ENCODE data around the gene VGLL2.

- TF ChIP-seq POLR2AphosphoS5 (IDR thresholded peaks at IDR 0.05), result no peak
- TF ChIP-seq POLR2A (IDR thresholded peaks at IDR 0.05), result no peak
- no peak for TF ChIP-seq CTCF (IDR thresholded peaks at IDR 0.05 in 8 of 11, conservative IDR thresholded peaks at IDR 0.05 in 3 of 11)
These were observed 11.6 kb upstream of the VGLL2 start for GRCh38 chr6:117253785-117254184.
